GM19351 (cell line): ENCODE results near the gene BFSP2.
"Not testable (repeated sequence)": the region's sequence is repeated elsewhere in the genome, so short reads cannot be mapped to it uniquely, and the experiment has no call there.

Source experiments
- ATAC-seq: cut with Tn5 transposase; IDR thresholded peaks from one replicate; pipeline ENCODE4 v1.9.1; 2021; ENCODE audit warnings: mild to moderate bottlenecking, moderate library complexity; ENCODE audit not compliant: unreplicated experiment

The BFSP2 gene

DNA sequence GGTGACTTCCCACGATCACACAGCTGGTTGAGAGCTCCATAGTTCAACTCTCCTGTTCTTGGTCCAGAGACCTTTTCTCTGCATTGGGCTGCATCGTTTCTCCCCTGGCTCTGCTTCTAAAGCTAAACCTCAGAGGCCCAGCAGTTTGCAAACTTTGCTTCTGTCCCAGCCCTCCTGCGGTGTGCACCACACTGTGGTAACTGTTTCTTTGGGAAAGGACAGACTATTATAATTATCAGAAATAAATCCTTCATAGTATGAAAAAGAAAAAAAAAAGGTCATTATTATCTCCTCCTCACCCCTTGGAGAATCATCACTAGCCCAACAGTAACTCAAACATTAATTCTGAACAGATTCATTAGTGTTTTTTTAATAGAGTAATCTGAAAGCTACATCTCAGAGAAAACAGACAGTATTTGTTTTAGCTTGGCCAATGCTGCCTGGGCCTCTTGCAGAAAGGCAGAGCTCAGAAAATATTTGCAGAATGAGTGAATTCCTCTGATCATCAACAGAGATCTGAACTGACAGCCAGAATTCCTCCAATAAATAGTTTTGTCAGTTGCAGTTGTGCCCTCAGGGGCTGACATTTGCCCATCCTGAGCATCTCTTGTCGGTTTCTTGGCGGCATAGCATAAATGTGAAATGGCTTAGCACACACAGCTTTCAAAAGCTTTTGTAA is 52.9 kb downstream of the BFSP2 start:
- ATAC-seq = no peak

DNA sequence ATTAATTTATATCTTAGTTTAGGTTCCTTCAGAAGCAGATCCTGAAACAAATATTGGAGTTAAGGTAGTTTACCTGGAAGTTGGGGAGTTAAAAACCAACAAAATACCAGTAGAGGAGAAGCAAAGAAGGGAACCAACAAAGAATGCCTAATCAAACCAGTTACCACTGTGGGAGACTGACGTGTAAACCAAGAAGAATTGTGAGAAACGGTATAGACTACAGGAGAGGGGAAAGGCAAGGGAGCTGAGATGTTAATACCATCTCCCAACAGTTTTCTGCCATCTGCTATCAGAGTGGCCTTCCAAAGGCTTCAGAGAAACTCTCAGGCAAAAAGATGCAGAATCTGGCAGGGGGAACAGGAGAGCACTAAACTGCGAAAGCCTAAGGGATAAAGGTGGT is 53.5 kb downstream of the BFSP2 start:
- no peak for ATAC-seq

DNA sequence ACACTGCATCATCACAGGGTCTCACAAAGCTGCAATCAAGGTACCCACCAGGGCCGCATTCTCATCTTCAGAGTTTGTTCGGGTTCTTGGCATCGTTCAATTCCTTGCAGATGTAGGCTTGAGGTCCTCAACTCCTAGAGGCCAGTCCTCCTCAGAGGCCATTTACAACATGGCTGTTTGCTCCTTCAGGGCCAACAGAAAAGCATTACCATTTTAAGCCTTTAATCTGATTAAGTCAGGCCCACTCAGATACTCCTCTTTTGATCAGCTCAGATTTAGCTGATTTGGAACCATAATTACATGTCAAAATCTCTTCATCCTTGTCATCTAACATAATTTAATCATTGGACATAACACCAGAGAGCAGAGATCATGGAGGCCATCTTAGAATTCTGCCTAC is 55.4 kb downstream of the BFSP2 start:
- no peak for ATAC-seq

DNA sequence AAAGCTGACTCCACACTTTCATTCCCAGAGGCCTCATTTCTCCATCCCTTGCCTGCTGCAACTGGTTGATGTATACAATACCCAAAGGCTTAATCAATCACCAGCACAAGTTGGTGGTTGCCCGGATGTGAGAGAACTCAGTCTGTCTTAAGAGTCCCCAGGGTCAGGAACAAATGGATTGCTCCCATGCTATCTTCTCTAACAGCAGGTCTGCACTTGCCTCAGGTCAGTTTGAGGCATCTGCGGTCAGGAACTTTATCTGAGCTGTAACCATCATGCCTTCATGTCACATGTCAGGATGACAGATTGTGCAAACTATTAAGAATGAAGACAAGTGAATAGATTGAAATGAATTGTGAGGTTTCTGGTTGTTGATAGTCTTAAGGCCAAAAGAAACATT is 56.1 kb downstream of the BFSP2 start:
- no peak for ATAC-seq

DNA sequence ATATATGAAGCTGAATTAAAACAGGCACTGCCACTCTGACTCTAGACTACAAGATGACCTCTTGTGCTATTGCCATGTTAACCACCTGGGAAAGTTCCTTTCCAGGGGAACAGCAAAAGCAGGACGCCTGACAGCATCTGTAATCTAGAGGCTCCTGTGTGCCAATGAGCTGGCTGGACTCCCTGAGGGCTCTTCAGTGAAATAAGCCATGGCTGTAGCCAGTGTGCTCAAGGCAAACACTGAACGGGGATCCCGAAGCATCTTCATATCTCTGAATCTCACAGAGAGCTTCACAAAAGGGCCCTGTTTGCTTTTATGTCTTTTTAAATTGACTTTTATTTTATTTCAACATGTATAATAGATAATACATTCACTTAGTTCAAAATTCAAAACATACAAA is 57.2 kb downstream of the BFSP2 start:
- ATAC-seq = no peak

DNA sequence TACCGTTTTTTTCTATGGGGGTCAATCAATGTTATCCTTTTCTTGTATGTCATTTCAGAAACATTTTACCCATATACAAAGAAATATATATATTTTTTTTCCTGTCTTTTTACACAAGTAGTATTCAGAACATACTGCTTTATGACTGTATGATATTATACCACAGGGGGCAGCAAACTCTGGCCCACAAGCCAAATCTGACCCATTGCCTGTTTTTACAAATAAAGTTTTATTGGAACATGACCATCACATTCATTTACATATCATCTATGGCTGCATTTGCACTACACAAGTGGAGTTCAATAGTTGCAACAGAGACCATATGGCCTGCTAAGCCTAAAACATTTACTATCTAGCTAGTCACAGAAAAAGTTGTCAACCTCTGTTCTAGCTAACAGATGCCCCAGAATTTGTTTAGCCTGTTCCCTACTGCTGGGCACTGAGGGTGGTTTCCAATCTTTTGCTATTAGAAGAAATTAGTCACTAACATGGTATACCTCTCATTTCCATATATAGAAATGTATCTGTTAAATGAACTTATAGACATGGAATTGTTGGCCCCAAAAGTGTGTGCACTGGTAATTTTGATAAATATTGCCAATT is 57.7 kb downstream of the BFSP2 start:
- no peak for ATAC-seq

DNA sequence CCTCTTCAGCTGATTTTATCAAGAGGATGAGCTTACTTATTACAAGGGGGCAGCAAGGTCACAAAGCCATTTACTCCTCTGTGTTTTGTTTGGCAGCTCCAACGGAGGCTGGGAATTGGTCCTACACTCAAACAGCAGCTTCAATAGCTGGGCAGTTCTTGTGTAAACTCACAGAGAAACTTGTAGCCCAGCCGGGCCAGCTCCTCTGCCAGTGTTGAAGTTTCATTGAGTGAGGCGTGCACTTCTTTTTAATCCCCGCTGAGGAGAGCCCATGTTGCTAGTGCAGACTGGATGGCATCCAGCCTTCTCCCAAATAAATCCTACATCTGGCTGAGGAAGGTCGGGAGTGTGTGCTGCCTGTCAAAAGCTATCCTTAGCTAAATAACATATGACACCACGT is 59.5 kb downstream of the BFSP2 start:
- ATAC-seq = no peak

DNA sequence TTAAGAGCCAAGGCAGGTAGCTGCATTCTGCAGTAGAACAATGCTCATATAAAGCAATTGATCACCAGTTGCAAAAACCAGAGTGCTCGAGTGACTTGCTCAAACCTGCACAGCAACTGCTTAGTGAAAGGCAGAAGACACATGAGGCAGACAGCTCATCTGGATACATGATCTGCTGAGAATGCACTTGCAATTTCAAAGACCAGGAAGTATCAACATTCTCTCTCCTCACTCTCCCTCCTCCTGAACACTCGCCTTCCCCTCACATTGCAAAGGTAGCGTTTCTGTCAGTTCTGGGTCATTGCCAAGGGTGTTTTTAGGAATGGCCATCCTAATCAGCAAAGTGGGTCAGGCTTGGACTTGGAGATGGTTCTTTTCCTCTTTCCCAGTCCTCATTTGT is 61.0 kb downstream of the BFSP2 start:
- ATAC-seq = no peak

DNA sequence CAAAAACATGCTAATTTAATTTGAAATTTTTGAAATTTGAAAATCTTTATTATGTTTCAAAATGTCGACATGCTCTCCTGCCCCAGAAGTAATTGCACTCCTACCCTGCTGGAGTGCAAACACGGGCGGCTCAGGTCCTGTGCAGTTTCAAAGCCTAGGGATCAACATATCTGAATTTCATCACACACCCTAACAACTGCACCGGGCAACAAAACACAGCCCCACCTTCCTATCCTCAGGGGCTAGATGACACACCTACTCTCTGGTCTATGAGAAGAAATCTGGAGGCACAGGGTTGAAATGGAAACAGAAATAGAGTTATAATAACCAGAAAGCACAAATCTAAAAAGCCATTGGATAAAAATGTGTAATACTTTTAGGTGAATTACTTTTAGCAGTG is 61.4 kb downstream of the BFSP2 start:
- ATAC-seq = no peak

DNA sequence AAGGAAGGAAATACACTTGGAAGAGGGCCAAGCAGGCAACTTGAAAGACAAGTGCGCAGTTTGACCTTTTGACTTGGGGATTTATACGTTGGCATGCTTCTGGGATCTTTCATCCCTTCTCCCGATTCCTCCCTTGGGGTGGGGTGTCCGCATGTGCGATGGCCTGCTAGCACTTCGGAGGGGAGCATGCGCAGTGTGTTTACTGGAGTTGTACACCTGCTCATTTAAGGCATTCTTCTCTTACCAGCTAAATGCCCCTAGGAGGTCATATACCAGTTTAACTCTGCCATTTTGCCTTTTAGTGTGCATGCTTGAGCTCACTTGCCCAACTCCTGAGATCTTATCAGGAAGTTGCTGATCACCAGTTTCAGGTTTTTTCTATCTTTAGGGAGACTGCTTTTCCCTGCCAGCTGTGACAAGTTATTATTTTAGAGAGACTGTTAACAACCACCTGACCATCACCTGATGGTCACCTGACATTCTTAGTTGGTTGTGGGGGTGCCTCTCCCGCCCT is 63.5 kb downstream of the BFSP2 start:
- no peak for ATAC-seq

DNA sequence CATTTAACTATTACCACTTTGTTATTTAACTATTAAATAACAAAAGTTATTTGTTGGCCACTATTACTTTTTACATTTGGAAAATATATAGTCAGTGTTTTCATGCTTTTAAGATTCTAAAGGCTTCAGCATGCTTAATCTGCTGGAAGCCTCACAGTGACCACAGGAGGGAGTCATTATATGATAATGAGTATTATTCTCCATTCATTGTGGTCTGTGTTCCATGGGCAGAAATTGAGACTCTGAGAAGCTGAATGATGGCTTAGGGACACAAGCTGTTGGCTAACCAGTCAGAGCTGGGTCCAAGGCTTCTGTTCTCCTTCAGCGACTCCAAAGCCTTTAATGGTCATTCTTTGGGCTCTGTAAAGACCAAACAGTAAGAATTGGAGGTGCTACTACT is 64.7 kb downstream of the BFSP2 start:
- ATAC-seq = peak; percentile 41

DNA sequence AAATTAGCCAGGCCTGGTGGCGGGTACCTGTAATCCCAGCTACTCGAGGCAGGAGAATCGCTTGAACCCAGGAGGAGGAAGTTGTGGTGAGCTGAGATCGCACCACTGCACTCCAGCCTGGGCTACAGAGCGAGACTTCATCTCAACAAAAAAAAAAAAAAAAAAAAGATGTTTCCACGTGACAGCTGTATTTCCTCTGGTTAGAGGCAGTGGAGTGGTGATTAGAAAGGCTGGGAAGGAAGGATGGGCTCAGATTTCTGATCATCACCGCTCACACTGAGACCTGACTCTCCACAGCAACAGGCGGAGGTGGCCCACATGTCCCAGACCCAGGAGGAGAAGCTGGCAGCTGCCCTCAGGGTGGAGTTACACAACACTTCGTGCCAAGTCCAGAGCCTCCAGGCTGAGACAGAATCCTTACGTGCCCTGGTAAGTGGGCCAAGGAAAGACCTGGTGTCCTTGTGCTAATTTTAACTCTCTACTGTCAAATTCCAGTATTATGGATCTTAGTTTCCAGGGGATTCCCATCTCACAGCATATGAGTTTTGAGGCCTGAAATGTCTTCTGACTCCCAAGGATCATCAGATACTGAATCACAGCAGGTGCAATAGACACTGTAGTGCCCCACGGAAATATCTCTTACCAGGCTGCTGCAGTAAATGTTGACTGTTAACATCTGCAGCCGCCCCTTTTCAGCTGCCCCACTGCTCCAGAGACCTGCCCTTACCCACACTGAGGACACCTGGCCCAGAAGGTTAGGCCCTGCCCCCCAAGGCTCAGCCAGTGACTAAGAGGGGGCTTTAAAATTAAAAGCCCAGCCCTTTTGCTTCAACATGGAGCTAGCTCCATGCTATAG is 66.9 kb downstream of the BFSP2 start:
- ATAC-seq = no peak

DNA sequence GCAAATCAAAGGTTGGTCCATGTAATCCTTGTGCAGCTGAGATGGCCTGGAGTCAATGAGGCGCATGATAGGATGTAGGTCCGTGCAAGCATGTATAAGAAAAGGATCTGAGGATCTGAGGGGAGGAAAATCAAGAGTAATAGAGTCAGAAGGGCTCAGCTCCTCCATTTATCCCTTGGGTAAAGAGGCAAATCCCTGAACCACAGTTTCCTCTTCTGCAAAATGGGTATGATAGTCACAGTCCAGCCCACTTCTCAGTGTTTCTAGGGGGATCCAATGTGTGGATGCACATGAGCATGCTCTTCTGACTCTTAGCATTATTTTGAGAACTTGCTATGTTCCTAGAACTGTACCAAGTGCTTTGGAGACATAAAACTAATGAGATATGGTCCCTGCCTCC is 67.9 kb downstream of the BFSP2 start:
- no peak for ATAC-seq

DNA sequence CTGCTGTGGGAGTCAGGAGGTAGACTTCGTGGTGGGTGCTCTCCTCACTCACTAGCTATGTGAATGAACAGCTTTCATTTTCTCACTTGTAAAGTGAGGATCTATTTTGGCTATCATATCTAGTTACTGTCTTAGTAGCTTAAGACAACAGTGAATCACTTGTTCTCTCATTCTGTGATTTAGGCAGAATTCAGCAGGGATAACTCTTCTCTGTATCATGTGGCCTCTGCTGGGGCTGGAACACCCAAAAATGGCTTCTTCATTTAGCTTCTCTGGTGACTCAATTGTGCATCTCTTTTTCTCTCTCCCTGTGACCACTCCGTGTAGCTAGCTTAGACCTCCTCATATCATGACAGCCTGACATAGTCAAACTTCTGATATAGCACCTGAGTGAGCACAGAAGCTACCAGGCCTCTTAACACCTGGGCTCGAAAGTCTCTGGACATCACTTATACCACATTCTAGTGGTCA is 68.4 kb downstream of the BFSP2 start:
- peak; percentile 26 for ATAC-seq

DNA sequence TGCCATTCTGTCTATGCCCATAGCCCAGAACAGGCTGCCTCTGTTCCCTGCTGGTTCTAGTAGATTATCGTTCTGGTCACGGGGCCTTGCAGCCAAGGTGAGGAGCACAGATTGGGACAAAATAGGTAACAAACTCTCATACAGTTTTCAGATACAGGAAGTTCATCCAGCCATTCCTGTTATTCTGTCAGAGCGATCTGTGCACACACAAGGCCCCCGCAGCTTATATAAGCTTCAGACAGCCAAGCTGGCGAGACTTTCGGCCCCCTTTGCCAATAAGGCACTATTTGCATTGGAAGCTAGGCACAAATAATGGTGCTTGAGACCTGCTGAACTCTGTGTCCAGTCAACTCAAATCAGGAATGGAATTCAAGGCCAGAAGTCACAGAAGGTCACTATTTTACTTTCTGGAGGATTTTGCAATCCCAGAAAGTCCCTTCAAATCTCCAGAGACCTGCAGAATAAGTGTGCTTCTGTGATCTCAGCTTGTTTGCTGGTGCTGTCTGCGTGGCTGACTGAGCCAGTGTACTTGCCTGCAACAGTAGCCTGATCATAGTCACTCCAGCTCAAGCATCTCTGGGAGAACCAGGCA is 69.4 kb downstream of the BFSP2 start:
- no peak for ATAC-seq

DNA sequence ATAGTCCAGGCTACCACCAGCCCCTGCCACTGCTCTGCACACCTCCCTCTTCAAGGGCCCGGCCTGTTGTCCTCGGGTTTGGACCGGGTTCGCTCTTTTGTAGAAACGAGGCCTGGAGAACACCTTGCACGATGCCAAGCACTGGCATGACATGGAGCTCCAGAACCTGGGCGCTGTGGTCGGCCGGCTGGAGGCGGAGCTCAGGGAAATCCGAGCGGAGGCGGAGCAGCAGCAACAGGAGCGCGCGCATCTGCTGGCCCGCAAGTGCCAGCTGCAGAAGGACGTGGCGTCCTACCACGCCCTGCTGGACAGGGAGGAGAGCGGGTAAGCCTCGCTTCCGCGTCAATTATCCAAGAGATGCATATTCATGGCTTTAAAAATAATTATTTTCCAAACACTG is 72.4 kb downstream of the BFSP2 start:
- no peak for ATAC-seq

DNA sequence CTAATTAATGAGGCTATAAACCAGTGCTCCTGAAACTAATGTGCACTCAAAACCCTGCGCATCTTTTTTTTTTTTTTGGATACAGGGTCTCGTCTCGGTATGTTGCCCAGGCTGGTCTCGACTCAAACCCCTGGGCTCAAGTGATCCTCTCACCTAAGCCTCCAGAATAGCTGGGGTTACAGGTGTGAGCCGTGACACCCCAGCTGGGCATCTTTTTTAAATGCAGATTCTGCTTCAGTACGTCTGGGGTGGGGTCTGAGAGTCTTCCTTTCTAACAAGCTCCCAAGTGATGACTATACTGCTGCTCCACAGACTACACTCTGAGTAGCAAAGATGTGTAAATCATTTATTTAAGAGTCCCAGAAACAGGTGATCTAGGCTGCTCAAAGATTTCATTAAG is 73.0 kb downstream of the BFSP2 start:
- ATAC-seq = no peak

DNA sequence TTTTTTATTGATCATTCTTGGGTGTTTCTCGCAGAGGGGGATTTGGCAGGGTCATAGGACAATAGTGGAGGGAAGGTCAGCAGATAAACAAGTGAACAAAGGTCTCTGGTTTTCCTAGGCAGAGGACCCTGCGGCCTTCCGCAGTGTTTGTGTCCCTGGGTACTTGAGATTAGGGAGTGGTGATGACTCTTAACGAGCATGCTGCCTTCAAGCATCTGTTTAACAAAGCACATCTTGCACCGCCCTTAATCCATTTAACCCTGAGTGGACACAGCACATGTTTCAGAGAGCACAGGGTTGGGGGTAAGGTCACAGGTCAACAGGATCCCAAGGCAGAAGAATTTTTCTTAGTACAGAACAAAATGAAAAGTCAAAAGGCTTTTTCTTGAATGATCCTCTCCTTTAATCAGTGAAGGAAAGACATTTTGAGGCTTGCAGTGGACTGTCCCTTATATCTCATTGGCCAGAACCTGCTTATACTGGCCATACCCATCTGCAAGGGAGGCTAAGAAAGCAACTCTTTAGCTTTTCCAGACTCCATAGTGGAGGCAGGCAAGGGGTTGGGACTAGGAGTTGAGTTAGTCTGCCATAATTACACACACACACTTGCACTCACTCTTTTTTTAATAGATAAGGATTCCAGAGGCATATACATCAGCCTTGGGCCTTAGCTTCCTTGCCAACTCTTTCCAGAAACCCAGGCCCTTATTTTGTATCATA is 73.8 kb downstream of the BFSP2 start:
- not testable (repeated sequence) for ATAC-seq

DNA sequence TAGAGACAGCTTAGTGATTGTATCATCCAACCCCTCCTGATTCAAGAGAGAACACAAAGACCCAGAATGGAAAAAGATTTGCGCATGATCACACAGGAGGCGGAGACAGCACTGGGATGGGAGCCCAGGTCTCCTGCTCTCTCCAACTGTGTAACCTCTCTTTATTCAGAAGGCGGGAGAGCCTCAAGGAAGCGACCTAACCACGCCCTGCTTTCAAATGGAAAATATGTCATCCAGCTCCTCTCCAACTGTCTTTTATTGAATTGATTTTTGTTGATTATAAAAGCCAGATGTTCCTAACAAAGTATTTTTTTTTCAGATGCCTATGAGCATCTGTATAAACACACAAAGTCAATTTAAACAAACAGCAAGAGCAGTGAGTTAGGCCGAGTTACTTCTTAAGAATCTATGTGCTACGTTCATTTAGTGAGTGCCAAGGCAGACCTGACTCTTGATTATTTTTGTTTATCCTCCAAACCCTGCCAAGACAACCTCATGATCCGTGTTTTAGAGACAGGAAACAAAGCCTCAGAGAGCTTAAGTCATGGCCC is 74.5 kb downstream of the BFSP2 start:
- ATAC-seq = no peak

DNA sequence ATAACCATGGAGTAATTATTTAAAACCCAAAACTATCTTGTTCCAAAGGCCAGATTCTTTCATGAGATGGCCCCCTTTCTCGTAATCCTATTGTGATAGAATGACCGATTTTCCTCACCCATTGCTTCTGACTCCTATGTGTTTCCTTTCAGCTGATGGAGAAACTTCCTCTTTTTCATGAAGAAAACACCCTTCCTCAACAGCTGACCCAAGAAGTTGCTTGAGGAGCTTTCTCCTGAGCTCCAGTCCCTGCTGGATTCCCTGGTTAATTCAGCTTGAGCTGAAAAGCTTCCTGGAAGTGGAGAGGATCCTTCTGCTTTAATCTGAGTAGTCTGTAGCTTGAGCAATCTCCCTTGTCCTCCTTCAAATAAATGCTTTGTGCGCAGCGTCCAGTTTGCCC is 75.0 kb downstream of the BFSP2 start:
- ATAC-seq = no peak
